Psoas muscle (tissue), 8 donors: ENCODE results near the gene TTLL11. TPM values are rescaled to one million over a fixed set of nuclear protein-coding genes. Genes with fewer than 3 reads are reported as not detected.
A peak's percentile ranks its signal among the peaks of the same experiment; 100 is the strongest.

Experiments used
- ATAC-seq, 4 donors: fragments of 200-7000 bp; cut with Tn5 transposase; one replicate each; pipeline ENCODE4 v1.9.1; 2020; ENCODE audit warnings: moderate library complexity in 3 of 4, mild to moderate bottlenecking in 2 of 4
- DNase-seq, 2 donors: peaks; one replicate each; pipeline ENCODE4 v3.0.0-alpha.2; 2020
- H3K27ac ChIP-seq: fragments of 200-600 bp; one replicate; pipeline ENCODE4 v1.8.0; 2022
- H3K27me3 ChIP-seq, 3 donors: fragments of 200-600 bp in 1 of 3; one replicate each; pipeline versions ENCODE4 v1.6.1 to v1.8.0; 2013 to 2022; ENCODE audit warnings: low read length in 2 of 3, mild to moderate bottlenecking in 2 of 3, moderate library complexity in 1 of 3; ENCODE audit not compliant: insufficient read depth in 3 of 3
- H3K36me3 ChIP-seq, 2 donors: fragments of 200-600 bp in 1 of 2; one replicate each; pipeline versions ENCODE4 v1.6.1 to v1.8.0; 2013 to 2022; ENCODE audit warnings: low read depth in 1 of 2, mild to moderate bottlenecking in 1 of 2, moderate library complexity in 1 of 2; ENCODE audit not compliant: insufficient read depth in 1 of 2
- H3K4me1 ChIP-seq: fragments of 200-600 bp; one replicate; pipeline ENCODE4 v1.8.0; 2022
- H3K4me3 ChIP-seq: fragments of 200-600 bp; one replicate; pipeline ENCODE4 v1.8.0; 2022; ENCODE audit warnings: mild to moderate bottlenecking
- H3K9me3 ChIP-seq: fragments of 200-600 bp; one replicate; pipeline ENCODE4 v1.8.0; 2022
- CTCF ChIP-seq: fragments of 200-600 bp; IDR thresholded peaks from one replicate; pipeline ENCODE4 v1.8.0; 2022; ENCODE audit warnings: antibody characterized with exemption
- WGBS, 3 donors: extraction: QIAGEN DNeasy Blood & Tissue Kit; methylation state at CpG; one replicate each; pipeline versions ENCODE4 v1.1.6 to v1.1.7; 2013; 5-methylcytosine and 5-hydroxymethylcytosine counted together
- intact Hi-C, 2 donors: fragments of 100-400 bp; cut with DNase I; formaldehyde crosslinking; loops; one replicate each; pipeline versions ENCODE4 v1.11.0 to v1.14.2; 2022
- polyA plus RNA-seq, 3 donors: library from polyadenylated mRNA; stranded (reverse); fragments of 200-250 nt; gene quantifications; one replicate each; pipeline ENCODE4 v1.2.3, GENCODE V29; 2013
- total RNA-seq, 4 donors: library from RNA; stranded (reverse); fragmentation: NEBNext Ultra II Directional in 2 of 4; extraction: Animal tissue kit (Norgen Biotek cat#: 25700) in 2 of 4; gene quantifications; one replicate each; pipeline versions ENCODE4 v1.2.1 to v1.2.4, GENCODE V29; 2021 to 2023
- donor health status: healthy with polysubstance abuse.
- donor health status: DM: no; HTN: no; CAD: no; lungs with moderate emphysema.
- donor health status: Bipolar disorder and iron deficiency.
- donor health status: healthy.
- donor health status: DM: yes; HTN: yes; CAD: no.
- donor health status: DM: no; HTN: no; CAD: no.
- donor health status: DM: no; HTN: no; CAD: no.
- donor health status: DM: yes; HTN: yes; CAD: no.

The TTLL11 gene
- total and polyA plus RNA-seq, 7 donors, result 15.1 to 56.4 (median 19.3) TPM

DNA sequence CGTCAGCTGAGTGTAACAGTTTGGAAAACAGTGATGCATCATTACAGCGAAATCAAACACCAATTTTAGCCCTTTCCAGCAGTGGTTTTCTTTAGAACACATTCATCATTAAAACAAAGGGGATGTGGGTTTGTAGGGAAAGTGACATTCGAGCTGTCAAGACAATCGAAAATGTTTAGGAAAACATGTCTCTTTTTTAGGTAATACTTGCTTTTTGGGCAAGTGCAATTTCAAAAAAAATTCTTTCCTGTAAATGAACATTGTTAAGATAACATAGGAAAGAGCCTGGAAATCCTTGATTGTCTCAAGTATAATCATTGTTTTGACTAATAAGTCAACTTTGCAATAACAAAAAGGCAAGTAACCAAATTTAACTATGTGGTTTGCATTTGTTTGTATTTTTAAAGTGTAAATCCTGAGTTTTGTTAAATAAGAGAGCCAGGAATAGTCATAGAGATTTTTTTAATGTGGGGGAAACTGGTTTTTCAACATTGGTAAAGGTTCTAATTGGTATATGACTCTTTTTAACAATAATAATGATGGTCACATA is 182.5 kb downstream of the TTLL11 start:
- intact Hi-C loops, result no loop called here

DNA sequence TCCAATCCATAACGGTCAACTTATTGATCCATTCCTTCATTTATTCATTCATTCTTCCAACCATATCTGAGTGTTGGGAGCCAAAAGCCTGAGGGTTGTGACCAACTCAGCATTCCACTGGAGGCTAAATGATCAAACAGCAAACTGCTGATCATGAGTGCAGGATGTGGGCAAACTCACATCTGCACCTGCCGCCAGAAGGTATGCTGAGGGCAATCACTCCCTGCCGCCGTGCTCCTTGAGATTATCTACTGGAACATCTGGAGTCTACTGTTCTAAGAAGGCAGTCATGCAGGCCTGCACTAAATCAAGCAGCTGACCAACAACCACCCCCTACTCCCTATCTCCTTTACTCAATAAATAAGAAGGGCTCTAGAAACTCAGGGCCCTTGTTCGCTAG is 184.0 kb downstream of the TTLL11 start:
- intact Hi-C loops, result no loop called here
- ATAC-seq (no peak), DNase-seq (no peak)
- no peak for TF ChIP-seq CTCF
- Histone ChIP-seq H3K4me1 (peaks cover 8% of the 10 kb centered on the region), H3K9me3 (no peaks in the 10 kb centered on the region), H3K4me3 (no peak overlapping the region), H3K27ac (no peak overlapping the region), H3K27me3 (no peaks in the 10 kb centered on the region), H3K36me3 (no peaks in the 10 kb centered on the region)
- 70 to 74% (median 72%) methylated on average over 5 of the region's 5 CpGs for WGBS, 3 donors

More for the DNA sequence above, 182.5 kb downstream of the TTLL11 start:
- Histone ChIP-seq H3K4me3 (no peak overlapping the region), H3K27me3 (no peaks in the 10 kb centered on the region), H3K27ac (no peak overlapping the region), H3K36me3 (no peaks in the 10 kb centered on the region), H3K4me1 (no peaks in the 10 kb centered on the region), H3K9me3 (no peaks in the 10 kb centered on the region)
- no peak for DNase-seq
- 82 to 86% (median 85%) methylated on average over 4 of the region's 4 CpGs for WGBS, 3 donors
- ATAC-seq, result no peak
- no peak for TF ChIP-seq CTCF

GRCh38 chr9:121906074-121906870 is 186.8 kb downstream of the TTLL11 start:
- no peak for TF ChIP-seq CTCF
- intact Hi-C loops, result no loop called here
- Histone ChIP-seq H3K9me3 (no peaks in the 10 kb centered on the region), H3K4me1 (peaks cover 8% of the 10 kb centered on the region), H3K36me3 (no peaks in the 10 kb centered on the region), H3K4me3 (no peak overlapping the region), H3K27ac (no peak overlapping the region), H3K27me3 (no peaks in the 10 kb centered on the region)
- ATAC-seq (peak in 1 of 4 donors; percentile 18), DNase-seq (no peak)
- WGBS, 3 donors, result 89 to 97% (median 94%) methylated on average over 1 of the region's 1 CpG

GRCh38 chr9:121902461-121903135 is 190.5 kb downstream of the TTLL11 start:
- Histone ChIP-seq H3K4me1 (peaks cover 17% of the 10 kb centered on the region), H3K27ac (no peak overlapping the region), H3K9me3 (no peaks in the 10 kb centered on the region), H3K36me3 (no peaks in the 10 kb centered on the region), H3K27me3 (no peaks in the 10 kb centered on the region), H3K4me3 (no peak overlapping the region)
- ATAC-seq, result peak in 3 of 4 donors; percentile 25 to 48 (median 33)
- DNase-seq, result no peak
- TF ChIP-seq CTCF, result no peak
- WGBS, 3 donors, result 62 to 77% (median 66%) methylated on average over 7 of the region's 7 CpGs
- intact Hi-C loops, result no loop called here
